SK-N-SH (cell line): ENCODE results near the gene KANTR. TPM values are rescaled to one million over a fixed set of nuclear protein-coding genes. Genes with fewer than 3 reads are reported as not detected.

Experiments
- CTCF ChIA-PET: fragments of 300-600, 350-600 bp; formaldehyde crosslinking; extraction: SDS; loops from one replicate; lab custom pipeline; 2021; lab: Yijun Ruan, JAX
- POLR2A ChIA-PET: fragments of 350-600 bp; sonication (Branson Sonifier 250); formaldehyde crosslinking; extraction: SDS; loops from one replicate; lab custom pipeline; 2020; ENCODE audit warnings: antibody characterized with exemption, inconsistent platforms; lab: Yijun Ruan, JAX
- DNase-seq: peaks from one replicate; pipeline ENCODE4 v3.0.0; 2012
- H2AFZ ChIP-seq: fragments of 200-600 bp; sonication (generic); 2 replicates; pipeline ENCODE4 v1.8.1; 2016; ENCODE audit warnings: antibody characterized with exemption, mild to moderate bottlenecking, low read depth
- H3F3A ChIP-seq: fragments of 200-600 bp; sonication (generic); replicated peaks from 2 replicates; pipeline ENCODE3; 2016; ENCODE audit warnings: antibody characterized with exemption, mild to moderate bottlenecking; ENCODE audit not compliant: insufficient read depth
- H3K27ac ChIP-seq, 2 experiments: fragments of 200-500 bp in 1 of 2; fragments of 200-600 bp in 1 of 2; sonication (Bioruptor generic) in 1 of 2; sonication (generic), shearing (Covaris generic) in 1 of 2; 2 replicates each; pipeline versions ENCODE4 v1.5.1 to v1.6.1; 2014 to 2016; ENCODE audit warnings: low read depth in 2 of 2, inconsistent platforms in 1 of 2, low read length in 1 of 2, mild to moderate bottlenecking in 1 of 2, mixed read lengths in 1 of 2
- H3K27me3 ChIP-seq: fragments of 200-600 bp; sonication (generic), shearing (Covaris generic); 2 replicates; pipeline ENCODE4 v1.6.1; 2016; ENCODE audit warnings: mixed run types; ENCODE audit not compliant: insufficient read depth
- H3K36me3 ChIP-seq, 2 experiments: fragments of 200-500 bp in 1 of 2; fragments of 200-600 bp in 1 of 2; sonication (Bioruptor generic) in 1 of 2; sonication (generic) in 1 of 2; replicated peaks in 1 of 2; 2 replicates each; pipeline versions ENCODE3 to v1.5.1; 2014 to 2016; ENCODE audit warnings: low read length in 1 of 2, mild to moderate bottlenecking in 1 of 2; ENCODE audit not compliant: insufficient read depth in 2 of 2, control insufficient read depth in 1 of 2
- H3K4me1 ChIP-seq, 2 experiments: fragments of 200-500 bp in 1 of 2; fragments of 200-600 bp in 1 of 2; sonication (Bioruptor generic) in 1 of 2; sonication (generic), shearing (Covaris generic) in 1 of 2; 2 replicates each; pipeline versions ENCODE4 v1.5.1 to v1.6.1; 2014 to 2016; ENCODE audit warnings: low read depth in 1 of 2, low read length in 1 of 2, mixed run types in 1 of 2; ENCODE audit not compliant: insufficient read depth in 2 of 2, control insufficient read depth in 1 of 2
- H3K4me2 ChIP-seq: fragments of 200-600 bp; sonication (generic), shearing (Covaris generic); 2 replicates; pipeline ENCODE4 v1.6.1; 2017; ENCODE audit warnings: mixed run types
- H3K4me3 ChIP-seq, 2 experiments: fragments of 200-500 bp in 1 of 2; fragments of 200-600 bp in 1 of 2; sonication (Bioruptor generic) in 1 of 2; sonication (generic), shearing (Covaris generic) in 1 of 2; 2 replicates each; pipeline versions ENCODE4 v1.5.1 to v1.8.1; 2014 to 2016; ENCODE audit warnings: low read depth in 2 of 2, inconsistent platforms in 1 of 2, low read length in 1 of 2, mild to moderate bottlenecking in 1 of 2, mixed read lengths in 1 of 2, moderate library complexity in 1 of 2
- H3K79me2 ChIP-seq: fragments of 200-600 bp; sonication (generic); 2 replicates; pipeline ENCODE4 v1.8.1; 2017; ENCODE audit warnings: mild to moderate bottlenecking; ENCODE audit not compliant: insufficient read depth
- H3K9ac ChIP-seq: fragments of 200-600 bp; sonication (generic); 2 replicates; pipeline ENCODE4 v1.6.1; 2017; ENCODE audit warnings: mixed run types
- H3K9me2 ChIP-seq: fragments of 200-600 bp; sonication (generic); 2 replicates; pipeline ENCODE4 v1.6.1; 2017; ENCODE audit warnings: mixed run types
- H3K9me3 ChIP-seq: fragments of 200-600 bp; sonication (generic); 2 replicates; pipeline ENCODE4 v1.6.1; 2017; ENCODE audit warnings: mixed run types, mild to moderate bottlenecking, moderate library complexity
- H4K20me1 ChIP-seq: fragments of 200-600 bp; sonication (generic); 2 replicates; pipeline ENCODE4 v1.6.1; 2017; ENCODE audit warnings: mild to moderate bottlenecking, mixed run types; ENCODE audit not compliant: insufficient read depth
- CHD2 ChIP-seq: fragments of 150-350 bp; IDR thresholded peaks from 2 replicates; pipeline ENCODE4 v1.6.1; 2018; ENCODE audit warnings: low read length; ENCODE audit not compliant: partially characterized antibody
- CTCF ChIP-seq: fragments of 200-600 bp; sonication (generic); IDR thresholded peaks from 2 replicates; pipeline ENCODE4 v1.6.1; 2017; ENCODE audit warnings: antibody characterized with exemption, mild to moderate bottlenecking, moderate library complexity
- GABPA ChIP-seq: IDR thresholded peaks from 2 replicates; pipeline ENCODE4 v1.4.0; 2012; ENCODE audit warnings: low read depth, mild to moderate bottlenecking
- IRF3 ChIP-seq: fragments of 150-350 bp; IDR thresholded peaks from 2 replicates; pipeline ENCODE4 v1.6.1; 2016; ENCODE audit warnings: mild to moderate bottlenecking, low read depth, low read length
- MAX ChIP-seq: IDR thresholded peaks from 2 replicates; pipeline ENCODE4 v1.4.0; 2012; ENCODE audit warnings: low read depth
- NRF1 ChIP-seq: IDR thresholded peaks from 2 replicates; pipeline ENCODE4 v1.6.1; 2012; ENCODE audit warnings: low read depth, mild to moderate bottlenecking, low read length
- POLR2AphosphoS5 ChIP-seq: IDR thresholded peaks from 2 replicates; pipeline ENCODE4 v1.6.1; 2012; ENCODE audit warnings: low read depth, low read length
- RAD21 ChIP-seq: IDR thresholded peaks from 2 replicates; pipeline ENCODE4 v1.6.1; 2012; ENCODE audit warnings: mild to moderate bottlenecking, low read length
- SMC3 ChIP-seq: IDR thresholded peaks from 2 replicates; pipeline ENCODE4 v1.6.1; 2012; ENCODE audit warnings: low read depth, low read length, improper control_type of control experiment
- USF2 ChIP-seq: fragments of 150-350 bp; IDR thresholded peaks from 2 replicates; pipeline ENCODE4 v1.6.1; 2017; ENCODE audit warnings: antibody characterized with exemption, low read length, low read depth, borderline replicate concordance
- YY1 ChIP-seq: IDR thresholded peaks from 2 replicates; pipeline ENCODE4 v1.4.0; 2012; ENCODE audit warnings: low read depth, mild to moderate bottlenecking
- ZBTB33 ChIP-seq: IDR thresholded peaks from 2 replicates; pipeline ENCODE4 v1.4.0; 2012; ENCODE audit warnings: low read depth, borderline replicate concordance
- WGBS: methylation state at CpG from one replicate; pipeline ENCODE4 v1.1.6; 2017; ENCODE audit warnings: low lambda C conversion rate; 5-methylcytosine and 5-hydroxymethylcytosine counted together
- polyA plus RNA-seq, 3 experiments: library from polyadenylated mRNA; depleted of rRNA; stranded (reverse); fragments of >200 nt; gene quantifications; 2 replicates each; pipeline ENCODE4 v1.2.3, GENCODE V29; 2012

The KANTR gene
- polyA plus RNA-seq, 1 of the 3 experiments (the other 2 are of a cell fraction) = 2.1 TPM

- Histone ChIP-seq H3K36me3 (no peaks in the 10 kb centered on the region), H3K9me3 (no peaks in the 10 kb centered on the region), H4K20me1 (peaks cover 11% of the 10 kb centered on the region; the same call in 1 of the 2 replicates), H3K4me2 (no peak overlapping the region), H3K4me1 (peaks cover 0 to 9% of the 10 kb centered on the region in 2 experiments; a peak in 1 of 4 replicates), H3K27me3 (peaks cover 25% of the 10 kb centered on the region; the same call in 1 of the 2 replicates), H3K27ac (peak overlapping the region in 1 of 2 experiments; percentile 64; a peak in 2 of 4 replicates), H2AFZ (no peak overlapping the region), H3K9ac (no peak overlapping the region), H3K9me2 (no peaks in the 10 kb centered on the region), H3K79me2 (peaks cover 33% of the 10 kb centered on the region), H3F3A (no peaks in the 10 kb centered on the region), H3K4me3 (no peak overlapping the region)
- peak; percentile 40 for DNase-seq
- 59% methylated on average over 6 of the region's 6 CpGs for WGBS
- CTCF ChIA-PET = interaction anchor here (1.0 to 1.5 kb wide), 2 partner anchors 20 to 42 kb away, joined by 3 to 4 read pairs; no protein-coding TSS in a partner anchor
- POLR2A ChIA-PET = no interaction called here
- no peak for TF ChIP-seq NRF1
- TF ChIP-seq CTCF = peak; percentile 55
- TF ChIP-seq SMC3 = 0 out of 2 replicates have a peak, but pooled peaks have one; percentile 2
- TF ChIP-seq MAX = no peak
- peak; percentile 32; the same call in 1 of the 2 replicates for TF ChIP-seq RAD21
These were observed 46.7 kb upstream of the KANTR start for GRCh38 chrX:53047228-53047627.

- Histone ChIP-seq H3K27me3 (peaks cover 17% of the 10 kb centered on the region; the same call in 1 of the 2 replicates), H3K4me1 (peaks cover 0 to 9% of the 10 kb centered on the region in 2 experiments; a peak in 1 of 4 replicates), H3K9me3 (no peaks in the 10 kb centered on the region), H3K4me3 (peak within 1 kb of the TSS; percentile 59 to 65), H3F3A (no peaks in the 10 kb centered on the region), H3K36me3 (no peaks in the 10 kb centered on the region), H3K9me2 (no peaks in the 10 kb centered on the region), H2AFZ (peak within 1 kb of the TSS; percentile 84; the same call in 1 of the 2 replicates), H3K27ac (peak within 1 kb of the TSS; percentile 44 to 84; a peak in 3 of 4 replicates), H3K9ac (peak within 1 kb of the TSS; percentile 73), H3K4me2 (peak within 1 kb of the TSS; percentile 81), H4K20me1 (peaks cover 22% of the 10 kb centered on the region; the same call in 1 of the 2 replicates), H3K79me2 (peaks cover 45% of the 10 kb centered on the region)
- 7% methylated on average over 21 of the region's 38 CpGs for WGBS
- peak; percentile 85 for DNase-seq
- TF ChIP-seq ZBTB33 = no peak
- TF ChIP-seq CHD2 = peak; percentile 68
- TF ChIP-seq POLR2AphosphoS5 = peak; percentile 29; the same call in 1 of the 2 replicates
- TF ChIP-seq IRF3 = no peak
- TF ChIP-seq YY1 = no peak
- TF ChIP-seq USF2 = no peak
- TF ChIP-seq GABPA = peak; percentile 73
- CTCF ChIA-PET = interaction anchor here (1.5 kb wide), 1 partner anchor 21 kb away, joined by 4 read pairs; no protein-coding TSS in a partner anchor
- POLR2A ChIA-PET = interaction anchor here (1.5 to 1.6 kb wide), 2 partner anchors 34 to 53 kb away, joined by 5 to 6 read pairs; partner anchors contain the start of gene TSPYL2
These were observed 45.5 kb upstream of the KANTR start, which contains the start of gene GPR173 for GRCh38 chrX:53048169-53049126. GPR173 (plus strand) TSS chrX:53048789; CDS start chrX:53076622, 27,833 bp downstream.
